ENCODE results near the gene GZMB. TPM values are rescaled to one million over a fixed set of nuclear protein-coding genes. Genes with fewer than 3 reads are reported as not detected.
A peak's percentile ranks its signal among the peaks of the same experiment; 100 is the strongest.
"Not testable (repeated sequence)": the region's sequence is repeated elsewhere in the genome, so short reads cannot be mapped to it uniquely, and the experiment has no call there.

The GZMB gene
- total and polyA plus RNA-seq, 5 donors = 0.38 to 0.95 (median 0.71) TPM; not detected in 2

GRCh38 chr14:24665440-24665991 is 31.5 kb upstream of the GZMB start:
- Histone ChIP-seq H3K27me3 (ENCODE audit: control insufficient read depth, insufficient read depth) (no peaks in the 10 kb centered on the region), H3K9me3 (ENCODE audit: control insufficient read depth, low read length) (no peaks in the 10 kb centered on the region), H3K4me3 (ENCODE audit: low read length) (no peak overlapping the region), H3K27ac (ENCODE audit: low read length) (no peak overlapping the region), H3K4me1 (ENCODE audit: control insufficient read depth, insufficient read depth, low read length) (no peaks in the 10 kb centered on the region)
- intact Hi-C loops (cut with DNase I) = no loop called here
- 46% methylated on average over 4 of the region's 4 CpGs for whole genome bisulfite sequencing
- ATAC-seq (no peak), DNase-seq (no peak)

- intact Hi-C loops (cut with DNase I) = no loop called here
- 74% methylated on average over 4 of the region's 4 CpGs for WGBS
- ATAC-seq (no peak), DNase-seq (no peak)
- Histone ChIP-seq H3K9me3 (ENCODE audit: control insufficient read depth, low read length) (no peaks in the 10 kb centered on the region), H3K4me3 (ENCODE audit: low read length) (no peak overlapping the region), H3K4me1 (ENCODE audit: control insufficient read depth, insufficient read depth, low read length) (no peaks in the 10 kb centered on the region), H3K27ac (ENCODE audit: low read length) (no peak overlapping the region), H3K27me3 (ENCODE audit: control insufficient read depth, insufficient read depth) (no peaks in the 10 kb centered on the region)
These were observed 30.4 kb upstream of the GZMB start for GRCh38 chr14:24664366-24664765.

DNA sequence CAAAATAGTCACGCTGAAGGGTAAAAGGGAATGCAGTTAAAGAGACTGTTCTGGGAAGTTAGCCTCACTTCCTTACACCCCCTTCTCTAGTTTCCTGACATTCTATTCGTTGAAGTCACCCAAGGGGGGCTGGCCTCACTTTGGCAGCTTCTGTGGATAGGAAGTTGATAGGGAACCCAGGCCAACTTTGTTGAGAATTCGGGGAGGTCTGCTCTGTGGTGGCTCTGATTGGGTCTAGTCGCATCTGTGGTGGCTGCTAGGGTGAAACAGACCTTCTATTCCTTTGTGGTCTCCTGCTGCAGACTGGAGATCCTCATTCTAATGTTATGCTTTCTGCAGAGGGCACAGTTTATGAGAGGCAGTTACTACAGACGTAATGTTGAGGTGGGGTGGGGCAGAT is 28.8 kb upstream of the GZMB start:
- DNase-seq (peak in 1 of 3 donors; percentile 54), ATAC-seq (peak in 1 of 2 donors; percentile 53)
- no peak overlapping the region for H3K27ac ChIP-seq (ENCODE audit: low read length)
- intact Hi-C loops (cut with DNase I) = no loop called here
- WGBS = 31% methylated on average over 5 of the region's 5 CpGs
- no peaks in the 10 kb centered on the region for H3K27me3 ChIP-seq (ENCODE audit: control insufficient read depth, insufficient read depth)
- H3K9me3 ChIP-seq (ENCODE audit: control insufficient read depth, low read length) = no peaks in the 10 kb centered on the region
- no peaks in the 10 kb centered on the region for H3K4me1 ChIP-seq (ENCODE audit: control insufficient read depth, insufficient read depth, low read length)
- no peak overlapping the region for H3K4me3 ChIP-seq (ENCODE audit: low read length)

DNA sequence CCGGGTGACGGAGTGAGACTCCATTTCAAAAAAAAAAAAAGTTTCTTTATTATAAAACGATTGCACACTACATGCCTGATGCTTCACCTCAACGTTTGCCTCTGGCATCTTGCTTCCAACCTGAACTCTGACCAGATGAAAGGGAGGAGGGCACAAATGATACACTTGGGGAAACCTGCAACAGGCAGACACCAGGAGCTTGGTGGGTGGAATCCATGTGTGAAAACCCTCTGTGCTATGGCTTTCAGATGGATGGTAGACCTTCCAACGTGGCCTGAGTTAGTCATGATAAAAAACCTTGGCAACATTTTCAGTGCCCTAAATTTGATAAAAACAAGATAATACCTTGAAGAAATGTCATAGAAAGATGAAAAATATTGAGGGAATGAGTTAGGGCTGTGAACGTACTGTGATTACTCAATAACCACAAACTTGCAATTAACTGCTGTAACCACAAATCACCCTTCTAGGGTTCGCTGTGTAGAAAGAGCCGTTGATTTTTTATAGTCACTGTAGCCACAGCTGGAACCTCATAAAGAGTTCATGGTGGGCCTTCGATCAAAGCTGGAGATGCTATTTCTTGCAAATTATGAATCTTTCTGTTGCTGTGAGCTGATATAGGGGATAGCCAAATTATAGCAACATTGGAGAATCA is 26.1 kb upstream of the GZMB start:
- no peak for DNase-seq
- no peak for ATAC-seq
- no peaks in the 10 kb centered on the region for H3K4me1 ChIP-seq (ENCODE audit: control insufficient read depth, insufficient read depth, low read length)

DNA sequence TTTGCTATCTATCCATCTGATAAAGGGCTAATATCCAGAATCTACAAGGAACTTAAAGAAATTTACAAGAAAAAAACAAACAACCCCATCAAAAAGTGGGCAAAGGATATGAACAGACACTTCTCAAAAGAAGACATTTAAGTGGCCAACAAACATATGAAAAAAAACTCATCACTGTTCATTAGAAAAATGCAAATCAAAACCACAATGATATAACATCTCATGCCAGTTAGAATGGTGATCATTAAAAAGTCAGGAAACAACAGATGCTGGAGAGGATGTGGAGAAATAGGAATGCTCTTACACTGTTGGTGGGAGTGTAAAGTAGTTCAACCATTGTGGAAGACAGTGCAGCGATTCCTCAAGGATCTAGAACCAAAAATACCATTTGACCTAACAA is 14.4 kb upstream of the GZMB start:
- H3K27me3 ChIP-seq (ENCODE audit: control insufficient read depth, insufficient read depth); H3K9me3 ChIP-seq (ENCODE audit: control insufficient read depth, low read length); intact Hi-C loops (cut with DNase I); H3K27ac ChIP-seq (ENCODE audit: low read length); ATAC-seq; H3K4me1 ChIP-seq (ENCODE audit: control insufficient read depth, insufficient read depth, low read length); H3K4me3 ChIP-seq (ENCODE audit: low read length); DNase-seq: not testable (repeated sequence)
- 46% methylated on average over 1 of the region's 1 CpG for WGBS

More for the DNA sequence above, 26.1 kb upstream of the GZMB start:
- no peak overlapping the region for H3K27ac ChIP-seq (ENCODE audit: low read length)
- intact Hi-C loops (cut with DNase I) = no loop called here
- 72% methylated on average over 9 of the region's 9 CpGs for WGBS
- no peak overlapping the region for H3K4me3 ChIP-seq (ENCODE audit: low read length)
- no peaks in the 10 kb centered on the region for H3K27me3 ChIP-seq (ENCODE audit: control insufficient read depth, insufficient read depth)
- no peaks in the 10 kb centered on the region for H3K9me3 ChIP-seq (ENCODE audit: control insufficient read depth, low read length)

DNA sequence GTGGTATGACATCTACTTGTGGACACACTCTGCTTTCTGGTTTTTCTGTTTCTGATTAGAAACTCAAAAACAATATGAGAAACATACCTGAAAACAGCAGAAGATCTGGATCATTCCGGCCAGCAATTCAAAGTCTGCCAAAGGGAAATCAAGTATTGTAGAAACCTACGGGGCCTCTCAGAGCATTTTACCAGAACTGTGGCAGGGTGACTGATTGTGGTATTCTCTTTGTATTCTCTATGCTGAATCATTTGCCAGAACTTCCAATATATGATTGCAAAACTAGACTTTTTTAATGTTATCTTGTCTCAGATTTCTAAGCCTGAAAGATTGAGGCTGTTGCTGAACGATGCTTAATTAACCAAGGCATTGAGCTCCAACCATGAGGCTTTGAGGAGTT is 5.9 kb upstream of the GZMB start:
- intact Hi-C loops (cut with DNase I) = no loop called here
- Histone ChIP-seq H3K4me1 (ENCODE audit: control insufficient read depth, insufficient read depth, low read length) (no peaks in the 10 kb centered on the region), H3K4me3 (ENCODE audit: low read length) (no peak overlapping the region), H3K9me3 (ENCODE audit: control insufficient read depth, low read length) (no peaks in the 10 kb centered on the region), H3K27me3 (ENCODE audit: control insufficient read depth, insufficient read depth) (no peaks in the 10 kb centered on the region), H3K27ac (ENCODE audit: low read length) (no peak overlapping the region)
- ATAC-seq = no peak
- 51% methylated on average over 3 of the region's 3 CpGs for WGBS
- no peak for DNase-seq

GRCh38 chr14:24639270-24639669 is 5.3 kb upstream of the GZMB start:
- Histone ChIP-seq H3K9me3 (ENCODE audit: control insufficient read depth, low read length) (no peaks in the 10 kb centered on the region), H3K27me3 (ENCODE audit: control insufficient read depth, insufficient read depth) (no peaks in the 10 kb centered on the region), H3K27ac (ENCODE audit: low read length) (no peak overlapping the region), H3K4me1 (ENCODE audit: control insufficient read depth, insufficient read depth, low read length) (no peaks in the 10 kb centered on the region), H3K4me3 (ENCODE audit: low read length) (no peak overlapping the region)
- WGBS = 82% methylated on average over 3 of the region's 3 CpGs
- ATAC-seq (no peak), DNase-seq (no peak)
- intact Hi-C loops (cut with DNase I) = no loop called here

DNA sequence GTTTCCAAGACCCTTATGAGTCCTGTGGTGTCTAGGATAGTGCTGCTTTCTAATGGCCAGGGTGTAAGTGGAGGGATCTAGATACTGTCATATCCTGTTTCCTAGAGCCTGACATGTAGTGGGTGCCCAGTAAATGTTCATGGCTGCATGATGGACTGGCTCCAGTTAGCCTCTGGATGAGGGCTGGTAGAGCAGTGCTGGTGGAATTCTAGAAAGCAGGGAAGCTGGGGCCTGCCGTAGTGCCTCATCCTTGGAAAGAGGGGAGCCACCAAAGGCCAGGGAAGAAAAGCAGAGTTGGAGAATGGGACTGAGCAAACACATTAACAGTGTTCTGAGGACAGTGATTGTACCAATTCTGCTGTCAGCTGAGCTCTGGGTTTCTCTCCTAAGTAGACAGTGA is 637 bp downstream of the GZMB start:
- H3K9me3 ChIP-seq (ENCODE audit: control insufficient read depth, low read length) = no peaks in the 10 kb centered on the region
- 89% methylated on average over 1 of the region's 1 CpG for WGBS
- no peak overlapping the region for H3K27ac ChIP-seq (ENCODE audit: low read length)
- H3K4me1 ChIP-seq (ENCODE audit: control insufficient read depth, insufficient read depth, low read length) = no peaks in the 10 kb centered on the region
- no peak overlapping the region for H3K4me3 ChIP-seq (ENCODE audit: low read length)
- DNase-seq (no peak), ATAC-seq (peak in 1 of 2 donors; percentile 22)
- intact Hi-C loops (cut with DNase I) = no loop called here
- H3K27me3 ChIP-seq (ENCODE audit: control insufficient read depth, insufficient read depth) = no peaks in the 10 kb centered on the region

- no peaks in the 10 kb centered on the region for H3K27me3 ChIP-seq (ENCODE audit: control insufficient read depth, insufficient read depth)
- H3K27ac ChIP-seq (ENCODE audit: low read length) = no peak overlapping the region
- no peak overlapping the region for H3K4me3 ChIP-seq (ENCODE audit: low read length)
- no peak for DNase-seq
- intact Hi-C loops (cut with DNase I) = no loop called here
- WGBS = 54% methylated on average over 6 of the region's 6 CpGs
- no peaks in the 10 kb centered on the region for H3K9me3 ChIP-seq (ENCODE audit: control insufficient read depth, low read length)
- ATAC-seq = no peak
- H3K4me1 ChIP-seq (ENCODE audit: control insufficient read depth, insufficient read depth, low read length) = no peaks in the 10 kb centered on the region
These were observed 1.2 kb downstream of the GZMB start for GRCh38 chr14:24632761-24633160.

GRCh38 chr14:24632336-24632735 is 1.7 kb downstream of the GZMB start:
- Histone ChIP-seq H3K4me3 (ENCODE audit: low read length) (no peak overlapping the region), H3K27ac (ENCODE audit: low read length) (no peak overlapping the region), H3K27me3 (ENCODE audit: control insufficient read depth, insufficient read depth) (no peaks in the 10 kb centered on the region), H3K9me3 (ENCODE audit: control insufficient read depth, low read length) (no peaks in the 10 kb centered on the region), H3K4me1 (ENCODE audit: control insufficient read depth, insufficient read depth, low read length) (no peaks in the 10 kb centered on the region)
- WGBS = 77% methylated on average over 4 of the region's 4 CpGs
- DNase-seq (no peak), ATAC-seq (no peak)
- intact Hi-C loops (cut with DNase I) = no loop called here

GRCh38 chr14:24631749-24632335 is 2.1 kb downstream of the GZMB start:
- DNase-seq = no peak
- no peaks in the 10 kb centered on the region for H3K4me1 ChIP-seq (ENCODE audit: control insufficient read depth, insufficient read depth, low read length)
- H3K27ac ChIP-seq (ENCODE audit: low read length) = no peak overlapping the region
- 92% methylated on average over 11 of the region's 11 CpGs for WGBS
- no peak overlapping the region for H3K4me3 ChIP-seq (ENCODE audit: low read length)
- H3K9me3 ChIP-seq (ENCODE audit: control insufficient read depth, low read length) = no peaks in the 10 kb centered on the region
- ATAC-seq = no peak
- H3K27me3 ChIP-seq (ENCODE audit: control insufficient read depth, insufficient read depth) = no peaks in the 10 kb centered on the region
- intact Hi-C loops (cut with DNase I) = no loop called here
